ENCODE measurements around the gene ADGRG2.

The ADGRG2 gene

GRCh38 chrX:19121898-19122640 is at the start of gene ADGRG2:
Gene ADGRG2, minus strand, starts transcription at chrX:19122468. Its CDS starts 53,634 bp downstream, at chrX:19068834.
- DNase-seq: no peak

- DNase-seq: no peak
Observed at GRCh38 chrX:19168609-19169008, 46.3 kb upstream of the ADGRG2 start.

- DNase-seq: no peak
Observed at GRCh38 chrX:19162851-19163250, 40.6 kb upstream of the ADGRG2 start.

GRCh38 chrX:19156186-19156585 is 33.9 kb upstream of the ADGRG2 start:
- DNase-seq: no peak

GRCh38 chrX:19152762-19153161 is 30.5 kb upstream of the ADGRG2 start:
- no peak for DNase-seq

- DNase-seq: no peak
Observed at GRCh38 chrX:19137067-19137466, 14.8 kb upstream of the ADGRG2 start.

GRCh38 chrX:19133784-19134183 is 11.5 kb upstream of the ADGRG2 start:
- no peak for DNase-seq

- DNase-seq: no peak
Observed at GRCh38 chrX:19133231-19133630, 11.0 kb upstream of the ADGRG2 start.

GRCh38 chrX:19130628-19131027 is 8.4 kb upstream of the ADGRG2 start:
- DNase-seq: no peak

- no peak for DNase-seq
Observed at GRCh38 chrX:19129694-19130093, 7.4 kb upstream of the ADGRG2 start.

- DNase-seq: no peak
Observed at GRCh38 chrX:19127649-19128168, 5.4 kb upstream of the ADGRG2 start.

- DNase-seq: no peak
Observed at GRCh38 chrX:19122641-19123009, 357 bp upstream of the ADGRG2 start.

GRCh38 chrX:19121466-19121865 is 802 bp downstream of the ADGRG2 start:
- DNase-seq: no peak

GRCh38 chrX:19110642-19111041 is 11.6 kb downstream of the ADGRG2 start:
- DNase-seq: no peak

GRCh38 chrX:19107035-19107434 is 15.2 kb downstream of the ADGRG2 start:
- no peak for DNase-seq

- no peak for DNase-seq
Observed at GRCh38 chrX:19100586-19100985, 21.7 kb downstream of the ADGRG2 start.

- no peak for DNase-seq
Observed at GRCh38 chrX:19097553-19098283, 24.6 kb downstream of the ADGRG2 start.

GRCh38 chrX:19096586-19096985 is 25.7 kb downstream of the ADGRG2 start:
- DNase-seq: no peak

- no peak for DNase-seq
Observed at GRCh38 chrX:19094654-19095053, 27.6 kb downstream of the ADGRG2 start.

- DNase-seq: no peak
Observed at GRCh38 chrX:19091596-19091995, 30.7 kb downstream of the ADGRG2 start.

GRCh38 chrX:19089555-19090040 is 32.7 kb downstream of the ADGRG2 start:
- no peak for DNase-seq

- no peak for DNase-seq
Observed at GRCh38 chrX:19086102-19086772, 36.0 kb downstream of the ADGRG2 start.

- no peak for DNase-seq
Observed at GRCh38 chrX:19085666-19086065, 36.6 kb downstream of the ADGRG2 start.

GRCh38 chrX:19075754-19076153 is 46.5 kb downstream of the ADGRG2 start:
- DNase-seq: no peak
